T-cell (primary cell): ENCODE measurements around the gene PLEKHM1. TPM values are rescaled to one million over a fixed set of nuclear protein-coding genes. Genes with fewer than 3 reads are reported as not detected.
"Not testable (repeated sequence)": the region's sequence is repeated elsewhere in the genome, so short reads cannot be mapped to it uniquely, and the experiment has no call there.

Experiments used
- ATAC-seq, 4 experiments: fragments of 200-7000 bp in 3 of 4; fragments of 150-1000 bp in 1 of 4; cut with Tn5 transposase; replicated peaks in 1 of 4; 1 replicate in 3 of 4; 2 replicates in 1 of 4; pipeline ENCODE4 v1.10.0; 2021; ENCODE audit warnings: moderate library complexity in 3 of 4, mild to moderate bottlenecking in 2 of 4, moderate number of reproducible peaks in 1 of 4
- CTCF ChIA-PET, 2 donors: fragments of 300-600 bp; sonication (Branson Sonifier 250); formaldehyde crosslinking; loops; one replicate each; lab custom pipeline; 2022; ENCODE audit warnings: antibody characterized with exemption in 2 of 2; lab: Charles Lee
- POLR2A ChIA-PET, 2 donors: fragments of 300-600 bp; sonication (Branson Sonifier 250); formaldehyde crosslinking; loops; one replicate each; lab custom pipeline; 2022; ENCODE audit warnings: antibody characterized with exemption in 2 of 2; lab: Charles Lee
- DNase-seq, 35 experiments: peaks; one replicate each; pipeline versions ENCODE4 v3.0.0 to v3.0.0-alpha.2; 2013 to 2023
- H3K27ac ChIP-seq: one replicate; pipeline ENCODE4 v1.5.1; 2013; ENCODE audit warnings: low read length
- H3K27me3 ChIP-seq, 2 experiments: replicated peaks in 1 of 2; 1 replicate in 1 of 2; 2 replicates in 1 of 2; pipeline versions ENCODE4 v1.6.1 to v1.7.0; 2013; ENCODE audit warnings: low read length in 1 of 2, mixed read lengths in 1 of 2; ENCODE audit not compliant: control insufficient read depth in 2 of 2, insufficient read depth in 2 of 2; ENCODE audit errors: extremely low read depth in 1 of 2
- H3K36me3 ChIP-seq, 2 donors: 1 replicate in 1 of 2; 2 replicates in 1 of 2; pipeline versions ENCODE4 v1.6.1 to v1.7.0; 2013; ENCODE audit warnings: low read length in 1 of 2; ENCODE audit not compliant: control insufficient read depth in 2 of 2, insufficient read depth in 1 of 2; ENCODE audit errors: extremely low read depth in 1 of 2
- H3K4me1 ChIP-seq, 2 experiments: 1 replicate in 1 of 2; 2 replicates in 1 of 2; pipeline versions ENCODE4 v1.6.1 to v1.7.0; 2013; ENCODE audit warnings: low read length in 2 of 2, mixed read lengths in 1 of 2; ENCODE audit not compliant: insufficient read depth in 2 of 2, control insufficient read depth in 1 of 2; ENCODE audit errors: extremely low read depth in 1 of 2
- H3K4me3 ChIP-seq, 2 donors: 1 replicate in 1 of 2; 2 replicates in 1 of 2; pipeline versions ENCODE4 v1.5.1 to v1.7.0; 2013; ENCODE audit warnings: mild to moderate bottlenecking in 2 of 2, low read length in 1 of 2, moderate library complexity in 1 of 2; ENCODE audit not compliant: control insufficient read depth in 1 of 2; ENCODE audit errors: extremely low read depth in 1 of 2
- H3K9me3 ChIP-seq: 2 replicates; pipeline ENCODE4 v1.7.0; 2013
- H3K27ac Mint-ChIP-seq, 2 donors: one replicate each; pipeline ENCODE4 v1.8.0; 2020 to 2021; ENCODE audit warnings: mild to moderate bottlenecking in 2 of 2, mixed read lengths in 2 of 2
- H3K27me3 Mint-ChIP-seq, 2 donors: one replicate each; pipeline ENCODE4 v1.8.0; 2021 to 2022; ENCODE audit warnings: mixed read lengths in 2 of 2
- H3K36me3 Mint-ChIP-seq: one replicate; pipeline ENCODE4 v1.8.0; 2021; ENCODE audit warnings: mixed read lengths
- H3K4me1 Mint-ChIP-seq, 3 donors: one replicate each; pipeline ENCODE4 v1.8.0; 2020 to 2022; ENCODE audit warnings: mixed read lengths in 3 of 3, mild to moderate bottlenecking in 1 of 3
- H3K4me3 Mint-ChIP-seq, 3 donors: one replicate each; pipeline ENCODE4 v1.8.0; 2020 to 2022; ENCODE audit warnings: mild to moderate bottlenecking in 3 of 3, mixed read lengths in 3 of 3, moderate library complexity in 3 of 3
- H3K9me3 Mint-ChIP-seq, 3 donors: one replicate each; pipeline ENCODE4 v1.8.0; 2020 to 2022; ENCODE audit warnings: mixed read lengths in 3 of 3
- WGBS: methylation state at CpG from one replicate; pipeline ENCODE4 v1.1.5; 2013; ENCODE audit warnings: missing lambda C conversion rate; ENCODE audit not compliant: insufficient coverage; 5-methylcytosine and 5-hydroxymethylcytosine counted together
- total RNA-seq, 35 experiments: library from RNA in 6 of 35; stranded (reverse) in 6 of 35; fragments of 120-200 nt in 1 of 35; gene quantifications; one replicate each; pipeline versions ENCODE4 v1.2.1 to v1.2.4 and lab custom pipeline; 2013 to 2026

Gene PLEKHM1
- total RNA-seq, 5 donors from 2014 or later (not counting 1 experiment from before 2014, with no cell fraction given) = 77.8 to 105 (median 79.4) TPM

- Mint-ChIP-seq H3K27ac (peak overlapping the region; percentile 72 to 73), H3K4me3 (peak overlapping the region in 1 of 3 donors; percentile 40), H3K4me1 (peaks cover 34 to 46% (median 38%) of the 10 kb centered on the region in 3 donors)
- WGBS = 60% methylated on average over 1 of the region's 2 CpGs
- H3K9me3 ChIP-seq, H3K4me3 ChIP-seq, CTCF ChIA-PET, POLR2A ChIA-PET, H3K27me3 Mint-ChIP-seq, H3K27me3 ChIP-seq, H3K36me3 ChIP-seq, ATAC-seq, H3K9me3 Mint-ChIP-seq, DNase-seq, H3K27ac ChIP-seq, H3K36me3 Mint-ChIP-seq: not testable (repeated sequence)
- peaks cover 0 to 17% of the 10 kb centered on the region in 2 experiments for H3K4me1 ChIP-seq
These were observed 2.8 kb downstream of the PLEKHM1 start for GRCh38 chr17:45487704-45488103.

GRCh38 chr17:45483591-45484216 is 6.8 kb downstream of the PLEKHM1 start:
- POLR2A ChIA-PET = not testable (repeated sequence)

GRCh38 chr17:45483177-45483576 is 7.3 kb downstream of the PLEKHM1 start:
- not testable (repeated sequence) for H3K27me3 Mint-ChIP-seq

More at GRCh38 chr17:45483591-45484216, 6.8 kb downstream of the PLEKHM1 start:
- H3K27me3 Mint-ChIP-seq, H3K36me3 Mint-ChIP-seq, H3K4me3 Mint-ChIP-seq, H3K27me3 ChIP-seq, H3K27ac Mint-ChIP-seq, H3K4me3 ChIP-seq, H3K27ac ChIP-seq, DNase-seq, ATAC-seq, CTCF ChIA-PET, H3K36me3 ChIP-seq, H3K4me1 ChIP-seq, H3K9me3 Mint-ChIP-seq, H3K9me3 ChIP-seq: not testable (repeated sequence)
- H3K4me1 Mint-ChIP-seq = peaks cover 19 to 31% (median 27%) of the 10 kb centered on the region in 3 donors
- 93% methylated on average over 2 of the region's 5 CpGs for WGBS

DNA sequence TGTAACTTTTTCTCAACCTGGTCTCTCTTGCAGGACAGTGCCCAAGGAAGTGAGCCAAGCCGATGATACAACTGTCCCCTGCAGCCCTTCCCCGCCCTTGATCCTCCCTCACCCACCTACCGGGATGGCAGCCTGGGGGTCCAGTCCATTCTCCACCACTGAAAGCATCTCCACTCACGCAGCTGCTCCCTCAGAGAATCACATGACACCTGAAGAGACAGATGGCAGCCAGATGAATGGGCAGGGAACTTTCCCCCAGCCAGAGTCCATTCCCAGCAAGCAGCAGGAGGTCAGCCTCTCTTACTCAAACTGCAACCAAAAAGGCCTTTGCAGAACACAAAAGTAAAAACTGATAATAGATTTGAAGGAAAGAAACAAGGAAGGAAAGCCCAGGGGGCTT is 8.2 kb downstream of the PLEKHM1 start:
- H3K27ac ChIP-seq, CTCF ChIA-PET, H3K36me3 ChIP-seq, H3K4me3 Mint-ChIP-seq, DNase-seq, H3K4me1 ChIP-seq, H3K27ac Mint-ChIP-seq, H3K27me3 Mint-ChIP-seq, H3K9me3 Mint-ChIP-seq, POLR2A ChIA-PET, ATAC-seq, H3K4me3 ChIP-seq, H3K27me3 ChIP-seq, H3K9me3 ChIP-seq: not testable (repeated sequence)
- Mint-ChIP-seq H3K36me3 (peaks cover 15% of the 10 kb centered on the region), H3K4me1 (peaks cover 10 to 20% (median 13%) of the 10 kb centered on the region in 3 donors)
- WGBS = no CpG with 5 or more reads among the region's 4 CpGs

More at GRCh38 chr17:45483177-45483576, 7.3 kb downstream of the PLEKHM1 start:
- H3K4me1 Mint-ChIP-seq = peaks cover 16 to 28% (median 22%) of the 10 kb centered on the region in 3 donors
- ATAC-seq, H3K9me3 ChIP-seq, H3K36me3 ChIP-seq, H3K4me3 Mint-ChIP-seq, H3K27me3 ChIP-seq, POLR2A ChIA-PET, CTCF ChIA-PET, H3K27ac Mint-ChIP-seq, H3K27ac ChIP-seq, DNase-seq, H3K9me3 Mint-ChIP-seq, H3K4me1 ChIP-seq, H3K4me3 ChIP-seq: not testable (repeated sequence)
- H3K36me3 Mint-ChIP-seq = peaks cover 11% of the 10 kb centered on the region
- WGBS = no CpG with 5 or more reads among the region's 3 CpGs

DNA sequence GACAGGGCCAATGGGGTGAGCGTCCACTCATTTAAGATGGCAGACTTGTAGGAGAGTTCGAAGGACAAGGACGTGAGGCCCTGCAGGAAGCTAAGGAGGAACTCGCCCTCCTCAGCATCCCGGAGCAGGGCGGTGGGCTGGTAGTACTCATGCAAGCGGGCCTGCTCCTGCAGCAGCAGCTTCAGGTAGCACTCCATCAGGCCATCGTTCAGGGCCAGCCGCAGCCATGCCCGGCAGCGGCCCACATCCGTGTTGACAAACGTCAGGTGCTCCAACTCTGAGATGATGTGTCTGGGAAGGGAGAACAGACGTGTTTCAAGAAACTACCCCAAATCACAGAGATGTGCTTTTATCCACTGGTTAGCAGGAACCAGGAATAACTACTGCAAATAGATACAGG is 15.1 kb downstream of the PLEKHM1 start:
- H3K27me3 ChIP-seq, H3K4me3 ChIP-seq, H3K4me1 Mint-ChIP-seq, H3K4me1 ChIP-seq, ATAC-seq, H3K27ac Mint-ChIP-seq, H3K27me3 Mint-ChIP-seq, POLR2A ChIA-PET, H3K27ac ChIP-seq, CTCF ChIA-PET, H3K4me3 Mint-ChIP-seq, DNase-seq, H3K9me3 Mint-ChIP-seq, H3K9me3 ChIP-seq: not testable (repeated sequence)
- WGBS = 100% methylated on average over 2 of the region's 14 CpGs
- peaks cover 35% of the 10 kb centered on the region for H3K36me3 Mint-ChIP-seq
- H3K36me3 ChIP-seq = peaks cover 0 to 23% of the 10 kb centered on the region in 2 donors

DNA sequence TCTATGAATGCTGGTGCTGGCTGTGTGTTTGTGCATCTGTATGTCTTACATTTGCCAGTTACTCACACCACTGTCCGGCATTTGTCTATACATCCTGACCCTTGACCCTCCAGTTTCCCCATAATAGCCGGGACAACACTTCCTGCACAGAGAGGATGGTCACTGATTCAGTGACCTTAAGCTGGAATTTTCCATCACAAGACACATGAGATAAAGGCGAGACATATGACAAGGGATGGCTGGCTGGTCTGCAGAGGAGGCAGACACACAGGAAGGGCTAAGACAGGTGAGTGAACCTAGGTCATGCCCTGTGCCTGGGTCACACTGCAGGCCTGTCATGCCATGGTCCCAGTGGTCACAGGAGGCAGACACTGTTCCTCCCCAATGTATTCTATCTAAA is 18.3 kb downstream of the PLEKHM1 start:
- H3K27me3 Mint-ChIP-seq, H3K9me3 ChIP-seq, H3K4me1 ChIP-seq, DNase-seq, H3K27me3 ChIP-seq, H3K9me3 Mint-ChIP-seq, CTCF ChIA-PET, H3K4me3 Mint-ChIP-seq, H3K27ac Mint-ChIP-seq, H3K27ac ChIP-seq, ATAC-seq, POLR2A ChIA-PET, H3K4me3 ChIP-seq, H3K4me1 Mint-ChIP-seq: not testable (repeated sequence)
- peaks cover 28% of the 10 kb centered on the region for H3K36me3 Mint-ChIP-seq
- WGBS = 100% methylated on average over 1 of the region's 3 CpGs
- peaks cover 0 to 29% of the 10 kb centered on the region in 2 donors for H3K36me3 ChIP-seq
